ENCODE data around the gene CCDC34.

CCDC34 gene

GRCh38 chr11:27380771-27381170 lies 17.8 kb upstream of the CCDC34 start:
- no peaks in the 10 kb centered on the region for H3K27me3 ChIP-seq
- peaks cover 0 to 24% (median 5%) of the 10 kb centered on the region in 4 donors for H3K4me1 ChIP-seq
- H3K9me3 ChIP-seq = no peaks in the 10 kb centered on the region
- H3K27ac ChIP-seq = no peak overlapping the region
- DNase-seq = no peak
- no peak overlapping the region for H3K4me3 ChIP-seq
- intact Hi-C loops (cut with DNase I; ENCODE audit: low total_unique reads) = loop anchor here (5.0 to 10.0 kb wide), 2 partner anchors 84 to 1693 kb away; no protein-coding TSS in a partner anchor
- peaks cover 6 to 41% (median 25%) of the 10 kb centered on the region in 3 donors for H3K36me3 ChIP-seq
- no peak for TF ChIP-seq CTCF (IDR thresholded peaks at IDR 0.05)

GRCh38 chr11:27379449-27379848 lies 16.4 kb upstream of the CCDC34 start:
- H3K27me3 ChIP-seq = no peaks in the 10 kb centered on the region
- peaks cover 0 to 12% (median 4%) of the 10 kb centered on the region in 4 donors for H3K4me1 ChIP-seq
- H3K27ac ChIP-seq = no peak overlapping the region
- no peak for TF ChIP-seq CTCF (IDR thresholded peaks at IDR 0.05)
- no peak overlapping the region for H3K4me3 ChIP-seq
- no peak for DNase-seq
- H3K36me3 ChIP-seq = peaks cover 12 to 49% (median 30%) of the 10 kb centered on the region in 3 donors
- H3K9me3 ChIP-seq = no peaks in the 10 kb centered on the region
- intact Hi-C loops (cut with DNase I; ENCODE audit: low total_unique reads) = no loop called here

GRCh38 chr11:27375370-27375769 lies 12.4 kb upstream of the CCDC34 start:
- TF ChIP-seq CTCF (IDR thresholded peaks at IDR 0.05) = no peak
- intact Hi-C loops (cut with DNase I; ENCODE audit: low total_unique reads) = no loop called here
- no peaks in the 10 kb centered on the region for H3K27me3 ChIP-seq
- H3K4me3 ChIP-seq = no peak overlapping the region
- no peak for DNase-seq
- H3K4me1 ChIP-seq = no peaks in the 10 kb centered on the region
- H3K9me3 ChIP-seq = no peaks in the 10 kb centered on the region
- peaks cover 33 to 73% (median 59%) of the 10 kb centered on the region in 3 donors for H3K36me3 ChIP-seq
- no peak overlapping the region for H3K27ac ChIP-seq

- intact Hi-C loops (cut with DNase I; ENCODE audit: low total_unique reads) = no loop called here
- no peak overlapping the region for H3K4me3 ChIP-seq
- H3K9me3 ChIP-seq = no peaks in the 10 kb centered on the region
- TF ChIP-seq CTCF (IDR thresholded peaks at IDR 0.05) = no peak
- H3K4me1 ChIP-seq = no peaks in the 10 kb centered on the region
- H3K36me3 ChIP-seq = peaks cover 33 to 64% (median 50%) of the 10 kb centered on the region in 3 donors
- DNase-seq = no peak
- no peaks in the 10 kb centered on the region for H3K27me3 ChIP-seq
- no peak overlapping the region for H3K27ac ChIP-seq
These were observed 11.0 kb upstream of the CCDC34 start for GRCh38 chr11:27373856-27374602.

GRCh38 chr11:27373392-27373791 lies 10.4 kb upstream of the CCDC34 start:
- DNase-seq = no peak
- Histone ChIP-seq H3K4me3 (no peak overlapping the region), H3K27ac (no peak overlapping the region), H3K27me3 (no peaks in the 10 kb centered on the region), H3K4me1 (no peaks in the 10 kb centered on the region), H3K9me3 (no peaks in the 10 kb centered on the region), H3K36me3 (peaks cover 28 to 65% (median 48%) of the 10 kb centered on the region in 3 donors)
- intact Hi-C loops (cut with DNase I; ENCODE audit: low total_unique reads) = no loop called here
- no peak for TF ChIP-seq CTCF (IDR thresholded peaks at IDR 0.05)

Data from tibial artery (tissue), 4 donors.